Spleen (tissue), 7 donors: ENCODE data around the gene ZNF76.

Experiments used
- POLR2AphosphoS5 ChIP-seq, 3 donors: sonication (generic); formaldehyde crosslinking; IDR thresholded peaks; one replicate each; pipeline ENCODE4 v1.5.1; 2017; ENCODE audit warnings: antibody characterized with exemption in 3 of 3
- TF ChIP-seq, protein P1 (sequence below), 11 experiments: fragments of 200-600 bp in 7 of 11; fragments of 450-650 bp in 4 of 11; sonication (generic) in 4 of 11; IDR thresholded peaks in 8 of 11; conservative IDR thresholded peaks in 3 of 11; 1 replicate in 7 of 11; 2 replicates in 4 of 11; pipeline versions ENCODE4 v1.4.0 to v1.8.0; 2016 to 2021; ENCODE audit warnings: antibody characterized with exemption in 11 of 11, inconsistent platforms in 4 of 11, mild to moderate bottlenecking in 1 of 11
- donor health status: DM: no; HTN: no; CAD: no; lungs with moderate emphysema.
- donor health status: DM: no; HTN: no; CAD: no.
- donor health status: DM: no; HTN: no; CAD: no.

DNA sequence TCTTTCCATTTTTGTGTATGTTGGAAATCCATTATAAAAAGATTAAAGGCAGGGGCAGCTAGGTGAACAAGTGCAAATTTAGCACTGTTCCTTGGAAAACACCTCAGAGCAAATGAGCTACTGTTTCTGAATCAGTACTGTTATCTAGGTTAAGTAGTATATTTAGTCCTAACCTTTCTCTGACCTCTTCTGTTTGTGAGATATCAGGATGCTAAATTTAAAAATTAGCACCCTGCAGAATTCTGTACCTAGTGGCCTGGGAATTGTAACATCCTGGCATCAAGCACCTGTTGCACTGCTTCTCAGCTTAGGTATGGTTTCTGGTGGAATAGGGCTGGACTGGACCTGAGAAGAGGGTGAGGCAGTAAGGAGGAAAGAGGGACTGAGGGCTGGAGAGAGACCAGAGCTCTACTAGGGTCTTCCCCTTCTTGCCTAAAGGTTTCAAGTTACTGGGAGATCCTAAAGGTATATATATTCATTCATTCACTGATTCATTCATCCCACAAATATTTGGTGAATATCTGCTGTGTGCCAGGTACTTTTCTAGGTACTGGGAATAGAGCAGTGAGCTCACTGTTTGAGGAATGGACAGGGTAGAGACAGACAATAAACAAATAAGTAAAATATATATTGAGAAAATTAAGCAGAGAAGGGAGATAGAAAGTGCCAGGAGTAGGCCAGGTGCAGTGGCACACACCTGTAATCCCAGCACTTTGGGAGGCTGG is 5.2 kb downstream of the ZNF76 start:
- TF ChIP-seq, protein P1, sequence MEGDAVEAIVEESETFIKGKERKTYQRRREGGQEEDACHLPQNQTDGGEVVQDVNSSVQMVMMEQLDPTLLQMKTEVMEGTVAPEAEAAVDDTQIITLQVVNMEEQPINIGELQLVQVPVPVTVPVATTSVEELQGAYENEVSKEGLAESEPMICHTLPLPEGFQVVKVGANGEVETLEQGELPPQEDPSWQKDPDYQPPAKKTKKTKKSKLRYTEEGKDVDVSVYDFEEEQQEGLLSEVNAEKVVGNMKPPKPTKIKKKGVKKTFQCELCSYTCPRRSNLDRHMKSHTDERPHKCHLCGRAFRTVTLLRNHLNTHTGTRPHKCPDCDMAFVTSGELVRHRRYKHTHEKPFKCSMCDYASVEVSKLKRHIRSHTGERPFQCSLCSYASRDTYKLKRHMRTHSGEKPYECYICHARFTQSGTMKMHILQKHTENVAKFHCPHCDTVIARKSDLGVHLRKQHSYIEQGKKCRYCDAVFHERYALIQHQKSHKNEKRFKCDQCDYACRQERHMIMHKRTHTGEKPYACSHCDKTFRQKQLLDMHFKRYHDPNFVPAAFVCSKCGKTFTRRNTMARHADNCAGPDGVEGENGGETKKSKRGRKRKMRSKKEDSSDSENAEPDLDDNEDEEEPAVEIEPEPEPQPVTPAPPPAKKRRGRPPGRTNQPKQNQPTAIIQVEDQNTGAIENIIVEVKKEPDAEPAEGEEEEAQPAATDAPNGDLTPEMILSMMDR (IDR thresholded peaks at IDR 0.05 in 8 of 11, conservative IDR thresholded peaks at IDR 0.05 in 3 of 11), result no peak
- TF ChIP-seq POLR2AphosphoS5 (IDR thresholded peaks at IDR 0.05), result no peak
